UCSD-AML1 (cell line): ENCODE measurements around the gene SGMS2.

ENCODE experiments used
- DNase-seq: peaks from one replicate; lab custom pipeline; 2025; ENCODE audit not compliant: unreplicated experiment; lab: John Stamatoyannopoulos, UW

Gene SGMS2

DNA sequence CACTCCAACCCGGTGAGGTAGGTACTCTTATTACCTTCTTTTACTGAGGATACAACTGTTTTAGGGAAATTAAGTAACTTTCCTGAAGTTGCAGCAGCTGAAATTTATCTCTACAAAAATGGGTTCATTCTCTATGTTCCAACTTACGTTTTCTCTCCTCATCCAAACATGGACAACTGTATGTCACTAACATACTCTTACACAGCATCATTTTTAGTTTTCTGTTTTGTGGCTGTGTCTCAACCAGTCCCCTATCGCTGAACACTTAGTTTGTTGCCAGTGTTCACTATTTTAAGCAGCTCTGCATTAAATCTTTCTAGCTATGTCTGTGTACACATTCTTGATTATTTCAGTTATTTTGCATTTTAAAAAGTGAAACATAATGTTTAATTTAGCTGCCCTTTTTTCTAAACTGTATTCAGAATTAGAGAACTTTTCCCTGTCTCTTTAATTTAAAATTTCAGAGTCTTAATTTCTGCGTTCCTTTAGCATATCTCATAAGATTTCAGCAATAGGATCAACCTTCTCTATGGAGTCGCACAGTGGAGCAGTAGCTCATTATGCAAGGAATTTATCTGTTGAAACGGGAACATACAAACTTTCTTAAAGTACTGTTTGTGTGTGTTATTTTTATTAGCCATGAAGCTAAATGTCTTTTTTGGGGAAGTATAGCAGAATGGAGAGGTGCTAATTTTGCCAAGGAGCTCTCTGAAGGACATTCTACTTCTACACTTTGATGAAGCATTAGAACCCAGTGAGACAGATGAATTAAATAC lies 3.8 kb downstream of the SGMS2 start:
- no peak for DNase-seq

DNA sequence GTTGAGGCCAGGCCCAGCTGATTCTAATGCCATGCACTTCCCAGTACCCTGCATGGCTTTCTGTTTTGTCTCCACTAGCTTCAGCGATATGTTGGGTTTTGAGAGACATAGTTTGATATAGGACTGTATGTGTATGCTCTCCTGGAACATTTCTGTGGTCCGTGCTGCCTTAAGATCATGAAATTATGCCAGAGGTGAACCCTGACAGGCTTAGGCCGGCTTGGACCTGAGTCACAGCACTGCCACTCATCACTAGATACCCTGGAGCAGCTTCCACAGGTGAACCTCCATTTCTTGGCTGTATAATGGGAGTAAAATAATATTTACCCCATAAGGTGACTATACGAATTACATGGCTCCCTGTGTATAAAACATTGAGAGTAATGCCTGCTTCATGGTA lies 6.4 kb downstream of the SGMS2 start:
- DNase-seq: no peak

DNA sequence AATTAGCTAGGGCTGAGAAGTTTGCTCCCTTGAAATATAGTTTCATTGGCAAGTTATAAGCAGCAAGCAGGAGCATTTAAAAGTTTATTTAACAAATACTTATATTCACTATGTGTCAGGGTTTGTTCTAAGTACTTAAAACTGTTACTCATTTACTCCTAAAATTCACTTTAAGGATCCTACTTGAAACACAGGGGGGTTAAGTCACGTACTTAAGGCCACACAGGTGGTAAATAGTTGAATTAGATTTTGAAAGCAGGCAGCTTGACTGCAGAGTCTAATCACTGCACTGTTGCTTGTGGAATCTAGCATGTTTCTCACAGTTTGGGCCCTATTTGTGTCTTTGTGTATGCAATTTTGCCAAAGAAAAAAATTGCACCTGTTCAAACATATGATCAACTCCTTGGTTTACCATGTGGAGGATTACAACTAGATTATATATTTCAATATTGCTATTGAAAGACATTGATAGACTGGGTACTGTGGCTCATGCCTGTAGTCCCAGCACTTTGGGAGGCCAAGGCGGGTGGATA lies 7.6 kb downstream of the SGMS2 start:
- DNase-seq: no peak

DNA sequence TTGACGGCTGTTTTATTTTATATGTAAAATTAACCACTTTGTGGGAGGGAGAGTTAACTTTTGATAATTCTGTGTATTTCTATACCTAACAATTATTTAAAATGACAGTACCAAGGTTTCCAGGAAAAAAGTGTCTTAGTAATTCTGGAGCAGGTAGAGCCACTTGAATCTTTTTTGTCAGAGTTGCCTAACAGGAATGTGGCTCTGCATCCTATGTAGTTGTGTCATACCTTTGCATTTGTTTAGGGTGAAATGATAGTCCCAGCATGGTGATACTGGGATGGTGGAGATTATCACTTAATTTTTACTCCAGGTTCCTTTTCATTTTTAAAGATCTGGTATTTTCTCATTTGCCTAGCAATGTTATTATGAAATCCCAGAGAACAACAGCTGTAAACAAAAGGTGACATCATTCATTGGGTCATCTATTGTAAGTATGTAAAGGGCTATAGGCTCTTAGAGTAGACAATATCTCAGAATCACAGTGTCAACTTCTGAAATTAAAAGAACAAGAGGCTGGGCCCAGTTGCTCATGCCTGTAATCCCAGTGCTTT lies 9.6 kb downstream of the SGMS2 start:
- no peak for DNase-seq

DNA sequence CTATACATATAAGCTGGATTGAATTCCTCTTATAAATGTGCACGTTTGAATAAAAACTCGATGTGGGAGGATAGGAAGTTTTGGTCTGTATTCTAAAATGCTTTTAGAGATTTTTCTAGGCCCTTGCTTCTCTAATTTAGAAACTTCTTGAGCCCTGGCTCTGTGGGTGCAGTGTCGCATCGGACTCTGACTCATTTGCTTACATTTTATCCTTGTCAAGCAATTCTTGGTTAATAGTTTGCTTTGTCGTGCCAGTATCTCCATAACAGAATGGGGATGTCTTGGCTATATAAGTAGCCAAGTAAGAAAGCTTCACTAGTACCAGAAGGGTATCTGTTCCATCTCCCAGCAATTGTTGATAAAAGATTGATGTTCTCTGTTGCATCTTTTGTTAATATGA lies 10.7 kb downstream of the SGMS2 start:
- DNase-seq: no peak

DNA sequence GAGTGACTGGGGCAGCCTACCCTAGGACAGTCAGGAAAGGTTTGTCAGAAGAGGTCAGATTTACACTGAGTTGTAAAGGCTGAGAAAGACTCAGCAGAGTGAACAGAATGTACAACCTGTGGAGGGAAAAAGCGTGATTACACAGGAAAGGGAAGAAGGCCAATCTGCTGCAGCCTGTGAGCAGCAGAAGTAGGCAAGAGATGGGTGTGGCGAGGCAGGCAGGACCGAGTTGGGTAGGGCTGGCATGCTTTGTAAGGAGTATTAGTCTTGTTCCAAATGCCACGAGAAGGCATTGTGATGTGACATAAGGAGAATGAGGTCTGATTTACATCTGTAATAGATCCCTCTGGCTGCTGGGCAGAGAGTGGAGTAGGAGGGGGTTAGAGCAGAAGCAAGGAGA lies 12.6 kb downstream of the SGMS2 start:
- no peak for DNase-seq

DNA sequence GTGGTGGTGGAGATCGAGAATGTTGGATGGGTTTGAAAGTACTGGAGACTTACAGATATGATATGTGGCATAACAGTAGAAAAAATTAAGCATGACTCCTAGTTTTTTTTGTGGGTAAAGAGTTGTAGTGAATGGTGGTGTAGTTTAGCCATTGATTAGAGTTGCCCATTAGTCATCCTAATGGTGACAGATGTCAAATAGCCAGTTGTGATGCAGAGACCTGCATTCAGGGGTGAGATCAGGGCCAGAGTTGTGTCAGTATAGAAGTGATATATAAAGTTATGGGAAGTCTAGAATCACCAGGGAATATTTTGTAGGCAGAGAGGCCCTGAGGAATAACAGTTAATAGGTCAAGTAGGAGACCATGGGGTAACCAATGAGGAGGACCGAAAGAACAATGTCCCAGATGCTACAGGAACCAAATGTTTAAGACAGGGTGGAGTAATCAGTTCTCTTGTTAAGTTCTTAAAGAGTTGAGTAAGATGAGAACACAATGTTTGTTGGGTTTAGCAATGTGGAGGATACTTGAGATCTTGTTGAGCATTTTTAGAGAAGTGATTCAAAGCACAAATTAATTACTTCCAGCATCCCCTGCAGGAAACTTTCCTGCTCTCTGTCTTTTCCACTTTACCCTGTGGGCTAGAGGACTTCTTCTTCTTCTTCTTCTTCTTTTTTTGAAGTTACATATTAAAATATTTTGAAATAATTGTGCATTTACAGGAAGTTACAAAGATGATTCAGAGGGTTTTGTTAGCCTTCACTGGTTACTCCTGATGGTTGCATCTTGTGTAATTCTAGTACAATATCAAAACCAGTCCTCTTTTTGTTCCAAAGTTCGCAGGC lies 13.3 kb downstream of the SGMS2 start:
- no peak for DNase-seq

DNA sequence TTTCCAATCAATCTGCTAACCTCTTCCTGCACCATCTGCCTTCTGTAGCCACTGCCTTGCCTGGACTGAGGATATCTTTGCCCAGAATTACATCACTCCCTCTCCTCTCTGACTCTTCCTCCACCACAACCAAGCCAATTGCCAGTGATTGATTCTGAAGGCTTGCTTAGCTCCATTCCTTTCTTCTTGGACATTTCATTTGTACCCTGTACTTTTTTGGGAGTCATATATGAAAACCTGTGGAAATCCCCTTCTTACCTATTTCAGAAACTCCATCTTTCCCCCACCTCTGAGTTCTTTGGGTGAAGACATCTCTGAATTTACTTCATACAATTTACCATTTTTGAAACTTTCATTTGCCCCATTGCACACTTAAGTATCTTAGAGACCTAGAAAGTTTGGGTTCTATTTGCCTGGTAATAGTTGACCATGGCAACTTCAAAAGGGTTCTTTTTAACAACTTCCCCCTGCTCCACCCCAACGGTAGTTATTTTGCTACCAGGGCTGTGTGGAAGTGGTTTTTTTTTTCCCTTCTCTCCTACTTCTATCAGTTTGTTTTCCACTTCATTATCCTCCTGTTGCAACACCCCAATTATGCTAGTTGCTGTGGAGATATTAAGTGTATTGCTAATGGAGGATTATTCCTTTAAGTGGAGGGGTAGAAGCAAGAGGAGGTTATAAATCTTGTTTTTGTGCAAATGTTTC lies 14.3 kb downstream of the SGMS2 start:
- no peak for DNase-seq

DNA sequence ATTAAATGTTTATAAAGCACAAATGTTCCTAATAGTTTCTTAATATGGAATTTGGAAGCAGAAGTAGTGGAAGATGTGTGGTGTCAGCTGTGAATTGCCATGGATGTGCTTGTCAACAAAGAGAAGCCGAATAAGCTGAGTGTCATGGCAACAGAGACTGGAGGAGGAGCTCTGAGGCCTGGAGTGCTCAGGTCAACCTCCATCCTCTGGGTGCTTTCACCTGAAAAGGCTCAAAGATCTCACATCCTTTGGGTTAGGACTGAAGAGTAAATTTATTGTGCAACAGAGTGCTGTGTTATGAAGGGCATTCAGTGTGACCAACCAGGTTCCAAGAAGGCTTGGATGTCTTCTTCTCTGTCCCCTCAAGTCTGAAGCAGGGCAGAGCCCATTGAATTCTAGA lies 18.7 kb downstream of the SGMS2 start:
- no peak for DNase-seq

DNA sequence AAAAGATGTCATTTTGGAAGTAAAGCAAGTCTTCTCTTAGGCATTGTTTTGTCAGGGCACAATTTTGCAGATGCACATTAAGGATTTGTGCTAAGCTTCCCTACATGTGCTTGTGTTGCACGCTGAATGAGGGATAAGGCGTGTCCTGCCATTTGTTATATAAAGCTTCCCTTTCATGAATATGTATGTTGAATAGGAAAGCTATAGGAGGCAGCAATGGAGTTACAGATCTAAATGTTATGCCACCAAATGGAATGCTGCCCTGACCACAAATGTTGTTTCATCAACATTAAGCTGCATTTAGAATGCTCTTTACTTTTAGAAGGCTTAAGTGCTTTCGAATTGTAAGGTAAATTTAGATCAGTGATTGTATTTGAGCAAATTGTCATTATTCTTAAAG lies 20.9 kb downstream of the SGMS2 start:
- no peak for DNase-seq

DNA sequence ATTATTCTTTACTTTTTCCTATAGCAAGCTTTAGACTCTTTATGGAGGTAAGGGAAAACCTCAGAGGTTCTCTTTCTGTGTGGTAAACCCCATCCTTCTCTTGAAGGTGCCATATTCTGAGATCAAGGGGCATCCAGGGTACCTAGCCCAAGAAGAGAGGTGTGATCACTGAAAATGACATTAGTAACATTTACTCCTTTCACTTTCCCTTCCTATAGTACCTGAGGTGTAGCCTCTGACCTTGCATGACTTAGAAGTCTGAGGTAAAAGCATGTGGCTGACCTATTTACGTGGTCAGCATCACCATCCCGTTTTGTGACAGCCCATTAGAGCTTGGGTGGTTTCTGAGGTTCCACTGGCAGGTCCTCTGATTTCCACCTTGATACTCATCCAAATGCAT lies 25.7 kb downstream of the SGMS2 start:
- no peak for DNase-seq

DNA sequence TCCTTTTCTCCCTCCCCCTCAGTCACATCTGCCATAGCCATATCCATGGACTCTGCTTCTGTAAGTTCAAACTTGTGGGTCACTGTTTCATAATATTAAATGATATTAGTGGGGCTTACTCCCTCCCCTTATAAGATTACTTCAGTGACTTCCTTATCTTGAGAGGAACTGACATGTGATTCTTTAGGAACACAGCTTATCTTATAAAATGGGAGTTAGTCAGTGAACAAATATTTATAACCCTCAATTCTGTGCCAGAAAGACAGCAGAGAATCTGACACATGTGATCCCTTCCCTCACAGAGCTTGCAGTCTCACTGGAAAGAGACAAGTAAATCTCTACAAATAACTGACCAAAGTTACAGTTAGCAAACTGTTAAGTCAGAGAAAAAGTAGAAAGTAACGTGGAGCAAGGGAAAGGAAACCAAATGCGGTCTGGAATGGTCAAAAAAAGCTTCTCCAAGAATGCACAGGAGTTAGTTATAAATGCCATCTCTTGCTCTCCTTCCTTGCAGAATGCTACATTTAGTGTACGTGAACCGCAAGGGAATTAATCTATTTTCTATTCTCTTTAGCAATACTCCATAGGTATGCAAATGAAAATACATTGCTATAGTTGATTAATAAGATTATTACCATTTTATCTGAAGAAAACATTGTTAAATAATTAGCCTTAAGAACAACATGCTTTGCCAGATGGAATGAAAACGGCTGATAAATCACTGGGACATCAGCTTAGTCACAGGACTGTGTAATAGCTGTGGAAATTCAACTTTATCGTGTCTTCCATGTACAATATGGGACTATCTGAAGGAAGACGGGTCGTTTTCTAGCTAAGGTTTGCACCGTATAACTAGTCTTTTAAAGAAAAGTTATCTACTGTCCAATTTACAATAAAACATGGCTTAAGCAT lies 29.0 kb downstream of the SGMS2 start:
- DNase-seq: no peak

DNA sequence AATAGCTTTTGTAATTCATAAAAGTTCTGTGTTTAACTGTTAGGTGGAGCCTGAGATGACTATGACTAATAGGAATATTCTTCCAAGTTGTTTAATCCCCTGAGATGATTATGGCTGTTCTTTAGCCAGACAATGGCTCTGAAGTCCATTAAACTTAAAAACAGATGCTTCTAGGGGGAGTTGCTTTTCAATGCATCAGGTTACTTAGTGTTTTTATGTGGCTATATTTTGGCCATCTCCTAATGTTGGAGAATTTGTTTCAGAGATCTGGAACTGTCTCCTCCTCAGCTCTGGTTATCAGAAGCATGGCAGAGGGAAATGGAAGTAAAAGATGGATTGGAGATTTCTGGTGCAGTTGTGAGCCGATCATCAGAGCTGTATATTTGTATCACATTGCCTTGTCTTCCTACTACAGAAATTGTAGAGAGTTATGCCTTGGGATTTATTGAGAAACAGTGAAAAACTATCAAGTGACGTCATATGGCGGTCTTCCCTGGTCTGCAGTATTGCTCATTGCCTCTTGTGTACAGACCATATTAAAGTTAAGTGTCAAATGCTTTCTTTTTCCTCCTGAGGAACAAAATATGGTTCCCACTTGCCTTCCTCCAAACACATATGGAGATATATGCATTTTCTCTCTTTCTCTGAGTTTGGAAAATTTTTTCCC lies 29.8 kb downstream of the SGMS2 start:
- no peak for DNase-seq

DNA sequence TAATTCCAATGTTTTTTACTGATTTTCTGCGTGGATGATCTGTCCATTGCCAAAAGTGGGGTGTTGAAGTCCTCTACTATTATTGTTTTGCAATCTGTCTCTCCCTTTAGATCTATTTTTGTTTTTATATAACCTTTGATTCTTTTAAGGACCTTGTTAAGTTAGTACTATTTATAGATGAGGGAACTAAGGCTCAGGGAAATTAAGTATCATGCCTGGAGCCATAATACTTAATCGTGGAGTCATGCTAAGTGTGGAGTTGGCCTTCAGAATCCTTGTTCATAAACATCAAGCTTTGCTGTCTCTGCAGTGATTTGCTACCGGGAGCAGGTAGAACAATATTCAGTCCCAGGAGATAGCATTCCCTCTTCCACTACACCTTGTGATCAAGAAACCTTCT lies 31.0 kb downstream of the SGMS2 start:
- DNase-seq: no peak

DNA sequence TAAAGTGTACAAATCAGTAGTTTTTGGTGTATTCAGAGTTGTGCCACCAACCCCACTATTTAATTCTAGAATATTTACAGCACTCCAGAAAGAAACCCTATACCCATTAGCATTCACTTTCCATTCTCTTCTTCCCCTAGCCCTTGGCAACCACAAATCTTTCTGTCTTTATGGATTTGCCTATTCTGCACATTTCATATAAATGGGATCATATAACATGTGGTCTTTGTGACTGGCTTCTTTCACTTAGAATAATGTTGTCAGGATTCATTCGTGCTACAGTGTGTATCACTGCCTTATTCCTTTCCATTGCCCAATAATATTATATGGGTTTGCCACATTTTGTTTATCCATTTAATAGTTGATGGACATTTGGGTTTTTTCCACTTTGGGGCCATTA lies 32.2 kb downstream of the SGMS2 start:
- DNase-seq: no peak

DNA sequence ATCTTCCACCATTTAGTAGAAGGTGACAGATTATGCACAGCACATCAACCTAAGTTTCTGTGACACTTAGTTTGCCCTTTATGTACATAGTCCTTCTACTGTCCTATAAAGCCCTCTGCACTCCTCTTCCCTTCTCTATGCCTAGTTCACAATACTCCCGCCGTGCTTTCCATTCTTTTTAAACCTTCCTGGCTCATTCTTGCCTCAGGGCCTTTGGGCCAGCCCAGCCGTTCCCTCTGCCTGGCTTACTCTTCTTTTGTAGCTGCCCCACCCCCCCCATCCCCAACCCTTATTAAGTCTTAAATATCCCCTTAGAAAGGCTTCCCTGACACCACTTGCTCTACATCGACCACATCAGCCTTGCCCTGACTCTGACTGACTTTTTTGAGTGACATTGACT lies 33.0 kb downstream of the SGMS2 start:
- no peak for DNase-seq

DNA sequence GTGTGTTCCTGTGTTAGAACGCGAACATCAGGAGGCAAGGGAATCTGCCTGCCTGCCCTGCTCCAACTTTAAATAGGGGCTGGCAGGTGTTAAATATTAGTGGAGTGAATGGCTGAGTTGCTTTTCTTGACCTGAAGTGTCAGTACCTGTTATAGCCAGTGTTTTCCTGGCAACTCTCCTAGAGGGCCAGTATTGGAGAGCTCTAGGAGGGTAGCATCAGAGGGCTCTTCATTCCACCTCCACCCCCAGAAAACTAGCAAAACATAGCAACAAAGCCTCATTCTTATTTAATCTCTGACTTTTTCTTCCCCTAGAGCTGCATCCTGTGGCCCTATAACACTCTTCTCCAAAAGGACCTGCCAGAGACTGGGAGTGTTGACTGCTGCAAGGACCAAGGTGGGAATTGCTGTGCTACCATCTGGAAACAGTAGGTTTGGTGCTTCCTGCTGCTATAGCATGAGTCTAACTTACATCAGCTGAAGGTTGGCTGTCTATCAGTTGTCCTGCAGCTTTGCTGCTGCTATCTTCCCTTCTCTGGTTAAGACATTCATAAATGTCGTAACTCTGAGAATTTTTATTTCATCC lies 33.5 kb downstream of the SGMS2 start:
- no peak for DNase-seq

DNA sequence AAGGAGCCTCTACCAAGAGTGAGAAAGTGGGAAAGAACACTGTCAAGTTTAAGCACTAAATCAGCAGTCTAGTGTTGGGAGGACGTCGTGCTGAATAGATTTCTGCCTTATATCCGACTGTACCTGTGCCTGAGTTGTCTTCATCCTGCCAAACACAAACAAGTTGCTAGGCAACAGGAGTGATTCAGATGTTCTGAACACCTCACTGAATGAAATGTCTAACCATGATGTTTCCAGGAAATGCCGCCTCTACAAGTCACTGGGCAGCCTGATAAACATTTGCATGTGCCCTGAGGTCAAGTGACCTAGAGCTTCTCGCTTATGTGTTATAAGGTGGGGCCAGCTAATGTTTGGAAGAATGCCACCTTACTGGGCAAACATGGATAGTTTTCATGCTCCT lies 37.9 kb downstream of the SGMS2 start:
- DNase-seq: no peak

DNA sequence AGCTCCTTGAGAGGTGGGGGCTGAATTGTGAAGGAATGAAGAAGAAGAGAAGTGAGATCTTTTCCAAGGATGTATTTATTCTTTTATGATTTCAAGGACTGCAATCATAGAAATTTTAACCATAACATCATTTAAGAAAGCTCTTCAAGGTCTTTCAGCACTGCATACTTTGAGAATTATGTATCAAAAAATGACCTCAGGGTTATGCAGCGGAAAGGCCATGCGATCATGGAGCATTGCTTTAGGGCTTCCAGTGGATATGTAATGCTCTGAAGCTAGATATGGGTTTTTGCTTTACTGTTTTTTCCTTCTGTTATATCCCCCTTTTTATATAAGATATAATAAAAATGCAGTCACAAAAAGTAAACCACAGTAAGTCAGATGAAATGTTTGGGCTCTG lies 38.7 kb downstream of the SGMS2 start:
- DNase-seq: no peak
